NCI-H2029 treated with DMSO at 0.1 percent for 48 hours (cell line): Measurements from ENCODE around the gene ALX3.

ENCODE experiments used
- DNase-seq: peaks from one replicate; lab custom pipeline; 2025; lab: John Stamatoyannopoulos, UW

The ALX3 gene

GRCh38 chr1:110070671-110071242 is at the start of gene ALX3:
Gene ALX3 (minus strand): TSS chr1:110070672. CDS start chr1:110070612, 60 bp downstream.
- no peak for DNase-seq

GRCh38 chr1:110119843-110120242 is 49.4 kb upstream of the ALX3 start:
- peak; percentile 67 for DNase-seq

- DNase-seq = peak; percentile 53
These were observed 48.3 kb upstream of the ALX3 start for GRCh38 chr1:110118636-110119396.

- DNase-seq = no peak
These were observed 44.3 kb upstream of the ALX3 start for GRCh38 chr1:110114784-110115183.

- DNase-seq = no peak
These were observed 43.7 kb upstream of the ALX3 start for GRCh38 chr1:110114173-110114572.

- DNase-seq = no peak
These were observed 43.1 kb upstream of the ALX3 start for GRCh38 chr1:110113551-110113950.

GRCh38 chr1:110112656-110113055 is 42.2 kb upstream of the ALX3 start:
- DNase-seq = no peak

GRCh38 chr1:110112143-110112542 is 41.7 kb upstream of the ALX3 start, which contains the start of gene UBL4B:
Gene UBL4B (plus strand): TSS chr1:110112443. CDS start chr1:110112535, 92 bp downstream.
- DNase-seq = no peak

GRCh38 chr1:110111081-110111480 is 40.6 kb upstream of the ALX3 start:
- no peak for DNase-seq

GRCh38 chr1:110107867-110108469 is 37.5 kb upstream of the ALX3 start:
- no peak for DNase-seq

GRCh38 chr1:110106013-110106941 is 35.8 kb upstream of the ALX3 start:
- DNase-seq = peak; percentile 18

- DNase-seq = no peak
These were observed 31.6 kb upstream of the ALX3 start for GRCh38 chr1:110102081-110102480.

- DNase-seq = no peak
These were observed 29.9 kb upstream of the ALX3 start for GRCh38 chr1:110100335-110100734.

GRCh38 chr1:110098222-110099026 is 28.0 kb upstream of the ALX3 start:
- no peak for DNase-seq

GRCh38 chr1:110097507-110098221 is 27.2 kb upstream of the ALX3 start:
- DNase-seq = no peak

GRCh38 chr1:110094931-110095654 is 24.6 kb upstream of the ALX3 start:
- DNase-seq = no peak

GRCh38 chr1:110092991-110093390 is 22.5 kb upstream of the ALX3 start:
- no peak for DNase-seq

- no peak for DNase-seq
These were observed 21.3 kb upstream of the ALX3 start for GRCh38 chr1:110091791-110092190.

GRCh38 chr1:110091381-110091780 is 20.9 kb upstream of the ALX3 start:
- DNase-seq = no peak
